ENCODE measurements around the gene IVL.

IVL gene, protein sequence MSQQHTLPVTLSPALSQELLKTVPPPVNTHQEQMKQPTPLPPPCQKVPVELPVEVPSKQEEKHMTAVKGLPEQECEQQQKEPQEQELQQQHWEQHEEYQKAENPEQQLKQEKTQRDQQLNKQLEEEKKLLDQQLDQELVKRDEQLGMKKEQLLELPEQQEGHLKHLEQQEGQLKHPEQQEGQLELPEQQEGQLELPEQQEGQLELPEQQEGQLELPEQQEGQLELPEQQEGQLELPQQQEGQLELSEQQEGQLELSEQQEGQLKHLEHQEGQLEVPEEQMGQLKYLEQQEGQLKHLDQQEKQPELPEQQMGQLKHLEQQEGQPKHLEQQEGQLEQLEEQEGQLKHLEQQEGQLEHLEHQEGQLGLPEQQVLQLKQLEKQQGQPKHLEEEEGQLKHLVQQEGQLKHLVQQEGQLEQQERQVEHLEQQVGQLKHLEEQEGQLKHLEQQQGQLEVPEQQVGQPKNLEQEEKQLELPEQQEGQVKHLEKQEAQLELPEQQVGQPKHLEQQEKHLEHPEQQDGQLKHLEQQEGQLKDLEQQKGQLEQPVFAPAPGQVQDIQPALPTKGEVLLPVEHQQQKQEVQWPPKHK

DNA sequence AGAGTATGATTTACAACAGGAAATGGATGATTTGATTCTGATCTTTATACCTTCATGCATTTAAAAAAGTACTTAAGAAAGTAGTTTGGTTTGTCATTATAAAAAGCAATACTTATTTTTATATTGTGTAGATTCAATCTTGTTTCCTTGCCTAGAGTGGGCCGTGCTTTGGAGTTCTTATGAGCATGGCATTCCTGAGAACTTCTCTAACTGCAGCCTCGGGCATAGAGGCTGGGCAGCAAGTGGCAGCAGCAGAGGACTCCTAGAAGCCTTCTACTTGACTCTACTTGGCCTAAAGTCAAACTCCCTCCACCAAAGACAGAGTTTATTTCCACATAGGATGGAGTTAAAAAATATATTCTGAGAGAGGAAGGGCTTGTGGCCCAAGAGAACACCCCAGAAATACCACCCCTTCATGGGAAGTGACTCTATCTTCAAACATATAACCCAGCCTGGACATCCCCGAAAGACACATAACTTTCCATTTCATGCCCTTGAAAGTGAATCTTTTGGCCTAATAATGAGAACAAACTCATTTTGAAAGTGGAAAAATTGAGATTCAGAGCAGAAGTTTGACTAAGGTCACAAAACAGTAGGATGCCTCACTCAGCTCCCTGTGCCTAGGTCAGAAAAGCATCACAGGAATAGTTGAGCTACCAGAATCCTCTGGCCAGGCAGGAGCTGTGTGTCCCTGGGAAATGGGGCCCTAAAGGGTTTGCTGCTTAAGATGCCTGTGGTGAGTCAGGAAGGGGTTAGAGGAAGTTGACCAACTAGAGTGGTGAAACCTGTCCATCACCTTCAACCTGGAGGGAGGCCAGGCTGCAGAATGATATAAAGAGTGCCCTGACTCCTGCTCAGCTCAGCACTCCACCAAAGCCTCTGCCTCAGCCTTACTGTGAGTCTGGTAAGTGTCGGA lies at the start of gene IVL:
TSS of gene IVL (plus strand) at position 861 of the 916 bp plus-strand sequence. CDS start 1,252 bp downstream, outside the sequence.
- no peak for DNase-seq (ENCODE audit: low read depth in 2 of 2)

DNA sequence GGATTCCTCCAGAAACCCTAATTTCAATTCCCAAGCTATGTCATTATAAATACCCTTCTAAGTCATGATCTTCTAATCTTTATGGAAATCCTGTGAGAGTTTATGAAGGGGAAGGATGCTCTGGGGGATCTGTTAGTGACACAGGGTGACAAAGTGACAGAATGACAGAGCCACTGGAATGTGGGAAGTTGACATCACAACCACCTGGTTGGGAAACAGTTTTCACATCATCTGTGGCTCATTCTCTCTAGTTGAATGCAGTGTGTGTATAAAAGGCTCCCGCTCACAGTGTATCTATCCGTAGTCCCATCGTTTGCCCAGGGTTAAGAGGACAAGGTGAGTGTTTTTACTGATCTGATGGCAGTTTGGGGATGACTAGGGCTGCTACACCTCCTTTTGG lies 48.6 kb upstream of the IVL start, which contains the start of gene LCE7A:
TSS of gene LCE7A (plus strand) at position 301 of the 400 bp plus-strand sequence. CDS start 702 bp downstream, outside the sequence.
- no peak for DNase-seq (ENCODE audit: low read depth in 2 of 2)

DNA sequence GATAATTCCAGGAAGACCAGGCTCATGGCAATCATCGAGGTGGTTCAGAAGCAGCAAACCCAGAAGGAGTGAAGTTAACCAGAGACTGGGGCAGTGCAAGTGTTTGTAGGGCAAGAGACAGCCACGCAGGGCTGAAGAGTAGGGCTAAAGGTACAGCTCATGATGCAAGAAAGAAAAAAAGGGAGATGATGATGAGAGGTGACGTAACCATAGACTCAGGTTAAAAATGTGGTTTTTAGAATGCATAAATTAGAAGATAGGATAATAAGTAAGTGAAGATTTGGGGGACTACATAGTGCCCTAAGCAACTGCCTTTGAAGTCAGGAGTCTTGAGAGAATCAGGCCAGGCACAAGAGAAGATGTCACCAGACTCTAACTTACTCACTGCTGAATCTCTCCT lies 48.2 kb upstream of the IVL start:
- DNase-seq (ENCODE audit: low read depth in 2 of 2), result no peak

DNA sequence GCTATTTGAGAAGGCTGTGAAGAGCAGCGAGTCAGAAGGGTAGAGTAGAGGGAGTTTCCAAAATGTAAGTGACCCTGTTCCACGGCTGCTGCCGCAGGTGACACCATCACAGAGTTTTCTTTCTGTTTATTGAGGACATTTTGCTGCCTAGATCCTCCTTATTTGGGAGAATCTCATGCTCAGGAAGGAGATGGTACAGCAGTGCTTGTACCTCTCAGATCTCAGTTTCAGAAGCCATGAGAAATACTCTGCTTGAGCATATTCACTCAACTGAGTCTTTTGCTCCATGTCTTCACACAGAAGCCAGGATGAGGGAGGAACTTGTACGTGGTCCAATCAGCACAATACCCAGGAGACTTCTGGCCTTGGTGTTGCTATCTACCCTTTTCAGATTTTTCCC lies 47.0 kb upstream of the IVL start:
- DNase-seq (ENCODE audit: low read depth in 2 of 2), result no peak

DNA sequence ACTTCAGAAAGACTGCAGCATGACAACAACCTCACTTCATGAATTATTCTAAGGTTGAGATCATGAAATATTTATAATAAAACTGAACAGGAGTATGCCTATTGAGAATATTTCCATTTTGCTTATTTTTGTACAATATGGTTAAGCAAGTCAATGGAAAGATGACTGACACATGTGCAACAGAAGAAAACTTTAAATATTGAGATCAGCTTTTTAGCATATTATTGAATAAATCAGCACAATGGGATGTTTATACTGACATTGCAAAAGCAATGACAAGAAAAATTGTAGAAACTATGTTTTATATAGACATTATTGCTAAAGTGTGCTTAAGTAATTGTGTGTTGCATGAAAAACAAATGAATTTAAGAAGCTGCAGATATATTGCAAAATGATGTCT lies 43.9 kb upstream of the IVL start:
- no peak for DNase-seq (ENCODE audit: low read depth in 2 of 2)

DNA sequence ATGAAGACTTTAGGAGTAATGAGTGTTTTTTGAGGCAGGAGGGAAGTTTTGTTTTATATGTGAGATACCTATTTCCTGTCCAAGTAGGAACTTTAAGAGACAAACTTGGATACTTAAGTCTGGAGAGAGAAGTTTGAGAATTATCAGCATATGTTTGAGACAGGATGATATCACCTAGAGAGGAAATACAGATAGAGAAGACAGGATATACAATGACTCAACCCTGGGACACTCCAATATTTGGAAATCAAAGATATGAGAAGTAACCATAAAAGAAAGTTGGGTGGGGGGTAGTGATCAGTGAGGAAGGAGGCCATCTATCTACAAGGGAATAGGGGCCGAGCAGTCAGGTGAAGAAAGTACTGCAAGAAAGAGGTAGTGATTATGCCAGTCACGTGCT lies 42.0 kb upstream of the IVL start:
- no peak for DNase-seq (ENCODE audit: low read depth in 2 of 2)

DNA sequence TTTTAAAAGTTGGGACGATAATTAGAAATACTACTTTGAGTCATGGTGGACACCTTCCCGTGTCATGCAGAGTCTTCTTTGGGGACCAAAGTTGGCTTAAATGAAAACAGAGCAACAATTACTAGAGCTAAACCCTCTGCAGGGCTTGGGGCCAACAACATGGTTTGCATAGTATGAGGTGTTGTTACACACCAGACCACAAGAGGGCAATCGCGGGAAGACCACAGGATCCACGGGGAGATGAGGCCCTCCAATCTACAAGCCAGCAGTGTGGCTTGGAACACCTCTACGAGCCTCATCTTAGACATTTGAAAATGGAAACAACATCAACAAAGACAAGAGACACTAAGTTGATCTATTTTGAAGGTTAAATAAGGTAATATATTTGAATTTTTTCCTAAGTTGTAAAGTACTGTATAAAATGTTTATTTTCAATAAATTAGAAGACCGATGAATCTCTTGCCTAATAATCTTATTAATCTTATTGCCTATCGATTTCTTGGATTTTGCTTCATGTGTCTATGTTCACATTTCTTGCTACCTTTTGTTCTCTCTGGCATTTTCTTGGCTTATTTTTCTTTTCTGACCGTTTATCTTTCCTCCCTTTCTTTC lies 38.4 kb upstream of the IVL start:
- peak; percentile 17 to 44 for DNase-seq (ENCODE audit: low read depth in 2 of 2)

DNA sequence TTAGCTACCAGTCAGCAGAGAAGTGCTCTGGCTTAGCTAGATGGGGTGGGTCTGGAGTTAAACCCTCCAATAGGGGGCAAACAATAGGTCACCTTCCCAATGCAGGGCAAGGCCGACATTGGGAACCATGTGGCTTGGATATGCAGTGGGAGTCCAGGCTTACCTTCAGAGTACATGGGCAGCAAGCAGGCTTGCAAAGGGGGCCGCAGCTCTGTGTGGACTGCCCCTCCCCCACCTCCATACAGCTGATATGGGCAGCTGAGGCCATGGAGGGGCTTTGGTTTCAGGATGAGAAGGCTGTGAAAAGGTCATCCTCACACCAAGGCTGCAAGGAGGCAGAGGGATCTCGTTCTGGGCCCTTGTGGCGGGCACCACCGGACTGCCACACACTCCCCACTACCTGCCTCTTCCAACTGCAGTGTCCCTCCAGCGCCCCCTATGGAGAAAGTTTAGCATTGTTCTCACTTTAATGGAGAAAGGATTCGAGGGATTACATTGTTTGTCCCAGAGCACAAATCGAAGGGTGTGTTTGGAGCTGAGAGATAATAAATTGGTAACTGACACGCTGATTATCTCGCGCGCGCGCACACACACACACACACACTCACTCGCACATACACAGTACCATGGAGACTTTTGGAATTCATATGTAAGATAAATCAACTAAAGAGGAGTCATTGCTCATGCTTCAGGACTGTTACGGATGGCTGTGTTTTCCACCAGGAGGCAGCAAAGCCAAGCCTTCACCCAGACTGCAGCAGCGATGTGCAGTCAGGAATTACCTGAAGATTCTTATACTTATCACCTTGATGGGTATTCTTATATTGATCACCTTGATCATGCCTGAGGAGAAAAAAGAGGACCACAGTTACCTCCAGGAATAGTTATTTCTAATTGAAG lies 37.3 kb upstream of the IVL start:
- DNase-seq (ENCODE audit: low read depth in 2 of 2), result no peak

DNA sequence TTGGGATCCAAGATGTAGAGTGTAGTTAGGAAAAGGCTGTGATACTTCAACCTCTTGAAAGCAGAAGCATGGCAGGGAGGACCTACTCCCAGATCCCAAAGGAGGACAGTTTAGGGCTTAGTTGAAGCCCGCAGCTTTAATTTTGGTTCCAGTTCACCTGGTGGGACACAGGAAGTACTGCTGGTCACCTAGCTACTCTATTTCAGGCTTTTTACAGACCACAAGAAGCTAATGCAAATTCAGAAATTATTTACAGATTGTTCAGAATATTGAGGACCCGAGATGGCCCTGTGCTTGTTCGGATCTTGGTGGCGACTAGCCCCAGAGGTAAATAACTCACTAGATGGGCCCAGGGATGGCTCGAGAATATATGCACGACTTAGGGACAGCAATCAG lies 36.6 kb upstream of the IVL start:
- no peak for DNase-seq (ENCODE audit: low read depth in 2 of 2)

DNA sequence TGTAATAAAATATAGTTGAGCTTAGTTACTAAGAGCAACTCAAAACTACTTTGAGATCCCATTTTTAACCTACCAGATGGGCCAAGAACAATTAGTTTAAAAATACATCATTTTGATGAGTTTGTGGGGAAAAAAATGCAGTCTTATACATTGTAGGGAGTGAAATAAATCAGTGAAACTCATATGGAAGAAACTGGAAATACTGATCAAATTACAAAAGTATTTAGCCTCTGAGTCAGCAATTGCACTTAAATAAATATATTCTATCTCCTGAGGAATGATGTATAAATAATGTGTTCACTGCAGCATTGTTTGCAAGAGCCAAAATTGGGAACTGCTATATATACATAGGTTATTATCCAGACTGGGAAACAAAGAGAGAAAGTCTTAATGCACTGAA lies 34.9 kb upstream of the IVL start:
- no peak for DNase-seq (ENCODE audit: low read depth in 2 of 2)

DNA sequence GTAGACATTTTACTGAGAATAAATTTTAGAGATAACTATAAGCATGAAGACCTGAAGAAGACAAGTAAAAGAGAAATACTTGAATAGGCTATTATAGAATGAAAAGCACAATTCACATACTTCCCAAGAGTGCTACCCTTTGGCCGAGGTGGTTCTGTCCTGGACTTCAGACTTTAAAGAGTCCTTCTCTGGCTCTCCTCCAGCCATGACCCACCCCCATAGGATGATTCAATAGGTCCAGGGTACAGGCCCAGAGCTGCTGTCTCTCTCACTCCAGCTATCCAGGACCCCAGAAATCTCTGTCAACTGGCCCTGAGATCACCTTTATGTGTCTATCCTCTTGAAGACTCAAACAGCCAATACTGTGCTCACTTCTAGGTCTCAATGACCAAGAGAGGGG lies 31.5 kb upstream of the IVL start:
- no peak for DNase-seq (ENCODE audit: low read depth in 2 of 2)

DNA sequence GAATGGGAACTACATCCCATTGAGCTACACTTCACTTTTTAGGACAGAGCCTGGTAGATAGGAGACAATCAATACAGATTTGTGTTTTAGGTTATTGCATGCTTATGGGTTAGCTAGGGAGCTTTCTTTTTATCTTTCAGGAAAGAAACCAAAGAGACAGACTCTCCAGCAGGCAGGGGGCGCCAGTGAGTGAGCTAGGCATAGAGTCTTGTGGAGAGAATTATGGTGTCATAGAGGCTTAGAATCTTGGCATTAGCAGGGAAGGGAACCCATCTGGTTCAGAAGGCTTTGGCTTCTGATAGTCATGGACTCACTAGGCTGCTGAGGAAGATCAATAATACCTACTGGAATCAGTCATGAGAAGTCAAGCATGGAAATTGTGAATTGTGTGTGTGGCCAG lies 30.3 kb upstream of the IVL start, which contains the start of gene SMCP:
TSS of gene SMCP (plus strand) at position 281 of the 400 bp plus-strand sequence. CDS start 6,101 bp downstream, outside the sequence.
- no peak for DNase-seq (ENCODE audit: low read depth in 2 of 2)

DNA sequence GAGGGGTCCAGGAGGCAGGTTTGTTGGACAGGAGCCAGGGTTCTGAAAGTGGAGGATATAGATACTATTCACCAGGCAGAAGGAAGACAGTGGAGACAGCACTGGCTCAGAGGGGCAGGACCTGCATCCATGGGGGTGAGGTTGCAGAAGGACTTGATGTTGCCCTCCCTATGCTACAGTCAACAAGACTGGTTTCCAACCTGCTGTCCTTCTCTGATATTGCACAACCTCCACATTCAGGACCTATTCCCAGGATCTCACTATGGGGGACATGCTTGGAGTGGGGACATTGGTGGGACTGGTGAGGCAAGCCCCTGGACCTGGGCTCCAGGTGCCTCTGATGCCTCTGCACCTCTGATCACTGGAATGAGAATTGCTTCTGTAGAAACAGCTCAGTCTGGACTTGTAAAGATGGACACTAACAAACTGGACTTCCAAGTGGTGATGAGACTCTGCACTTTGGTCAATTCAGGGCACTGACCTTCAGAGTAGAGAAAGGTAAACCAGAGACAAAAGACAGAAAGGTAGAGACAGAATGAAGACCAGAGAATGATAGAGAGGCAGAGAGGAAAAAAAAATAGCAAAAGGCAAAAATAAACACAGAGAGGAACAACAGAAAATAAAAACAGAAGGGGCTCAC lies 28.7 kb upstream of the IVL start:
- DNase-seq (ENCODE audit: low read depth in 2 of 2), result no peak

DNA sequence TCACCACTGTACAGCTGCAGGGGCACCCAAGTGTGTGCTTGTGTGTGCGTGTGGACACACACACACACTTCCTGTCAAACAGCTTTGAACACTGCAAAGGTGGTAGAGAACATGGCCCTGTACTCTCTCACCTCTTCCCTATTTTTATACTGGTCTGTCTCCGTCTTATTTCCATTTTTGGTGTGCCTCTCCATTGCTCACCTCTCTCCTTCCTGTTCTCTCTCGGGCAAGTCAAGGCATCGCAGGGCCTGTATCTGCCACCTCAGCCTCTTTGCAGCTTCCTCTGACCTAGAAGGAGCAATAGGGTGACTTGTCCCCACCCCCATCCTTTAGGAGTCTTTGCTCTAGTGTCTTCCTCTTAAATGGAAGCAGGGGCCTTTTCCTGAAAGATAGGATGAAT lies 28.0 kb upstream of the IVL start:
- DNase-seq (ENCODE audit: low read depth in 2 of 2), result no peak

DNA sequence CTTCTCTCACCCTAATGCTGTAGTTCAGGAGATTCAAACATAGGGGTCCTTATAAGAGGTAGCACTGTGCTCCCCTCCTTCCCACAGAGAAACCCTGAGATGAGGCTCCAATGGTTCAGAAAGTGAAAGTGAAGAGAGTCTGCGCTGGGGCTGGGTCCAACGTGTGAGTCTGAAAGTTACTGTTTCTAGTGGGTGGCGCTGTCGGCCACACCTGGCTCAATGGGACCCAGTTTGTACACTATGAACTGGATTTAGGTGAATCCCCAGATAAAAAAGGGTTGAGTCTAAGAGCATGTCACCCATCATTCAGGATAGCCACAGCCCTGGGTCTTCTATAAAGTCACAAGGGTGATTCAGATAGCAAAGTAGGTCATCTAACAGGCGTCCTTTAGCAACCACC lies 27.4 kb upstream of the IVL start:
- DNase-seq (ENCODE audit: low read depth in 2 of 2), result no peak

DNA sequence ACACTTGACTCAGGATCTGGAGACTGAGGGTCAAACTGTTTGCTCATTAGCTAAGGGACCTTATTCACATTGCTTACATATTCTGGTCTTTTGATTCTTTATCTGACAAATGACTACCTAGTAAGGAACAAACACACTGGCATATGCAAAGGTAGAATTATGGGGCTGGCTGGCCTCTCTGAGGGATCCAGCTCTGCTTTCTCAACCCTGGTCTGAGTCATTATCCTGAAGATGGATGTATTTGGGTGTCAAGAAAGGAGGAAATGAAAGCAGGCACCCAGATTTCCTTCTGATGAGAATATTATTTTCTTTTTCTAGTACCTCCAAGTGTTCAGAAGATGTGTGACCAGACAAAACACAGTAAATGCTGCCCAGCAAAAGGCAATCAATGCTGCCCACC lies 24.3 kb upstream of the IVL start:
- DNase-seq (ENCODE audit: low read depth in 2 of 2), result no peak

DNA sequence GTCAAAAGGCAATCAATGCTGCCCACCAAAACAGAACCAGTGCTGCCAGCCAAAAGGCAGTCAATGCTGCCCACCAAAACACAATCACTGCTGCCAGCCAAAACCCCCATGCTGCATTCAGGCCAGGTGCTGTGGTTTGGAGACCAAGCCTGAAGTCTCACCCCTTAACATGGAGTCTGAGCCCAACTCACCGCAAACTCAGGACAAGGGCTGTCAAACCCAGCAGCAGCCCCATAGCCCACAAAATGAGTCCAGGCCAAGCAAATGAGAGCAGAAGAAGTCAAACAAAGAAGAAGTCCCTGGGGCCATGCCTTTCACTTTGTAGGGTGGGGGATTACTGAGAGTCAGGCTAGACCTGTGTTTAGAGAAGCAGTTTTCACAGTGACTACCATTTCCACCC lies 23.8 kb upstream of the IVL start:
- DNase-seq (ENCODE audit: low read depth in 2 of 2), result no peak

DNA sequence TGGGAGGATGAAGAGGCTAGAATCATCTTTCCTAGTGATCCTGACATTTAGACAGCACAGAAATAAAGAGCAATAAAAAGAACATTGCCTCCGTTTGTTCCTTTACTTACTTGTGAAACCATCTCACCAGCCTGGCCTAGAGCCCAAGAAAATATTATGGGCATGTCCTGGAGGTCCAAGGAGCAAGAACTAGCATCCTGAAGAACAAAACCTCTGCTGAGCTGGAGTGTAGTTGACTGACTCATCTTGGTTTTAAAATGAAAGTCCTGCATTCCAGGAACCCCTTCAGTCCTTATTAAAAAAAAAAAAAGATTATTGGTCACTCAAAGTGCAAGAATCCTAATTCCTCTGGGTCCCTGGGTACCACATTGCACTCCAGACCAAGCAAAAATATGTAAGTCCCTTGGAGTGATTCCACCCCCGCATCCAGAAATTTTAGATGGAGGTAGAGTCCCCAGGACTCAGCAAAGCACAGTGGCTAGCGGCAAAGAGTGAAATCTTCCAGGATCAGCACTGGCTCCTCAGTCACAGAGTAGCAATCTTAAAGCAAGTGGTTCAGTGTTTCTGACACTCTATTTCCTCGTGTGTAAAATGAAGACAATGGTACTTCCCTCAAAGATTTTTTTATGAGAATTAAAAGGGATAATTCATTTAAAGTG lies 23.3 kb upstream of the IVL start:
- no peak for DNase-seq (ENCODE audit: low read depth in 2 of 2)

DNA sequence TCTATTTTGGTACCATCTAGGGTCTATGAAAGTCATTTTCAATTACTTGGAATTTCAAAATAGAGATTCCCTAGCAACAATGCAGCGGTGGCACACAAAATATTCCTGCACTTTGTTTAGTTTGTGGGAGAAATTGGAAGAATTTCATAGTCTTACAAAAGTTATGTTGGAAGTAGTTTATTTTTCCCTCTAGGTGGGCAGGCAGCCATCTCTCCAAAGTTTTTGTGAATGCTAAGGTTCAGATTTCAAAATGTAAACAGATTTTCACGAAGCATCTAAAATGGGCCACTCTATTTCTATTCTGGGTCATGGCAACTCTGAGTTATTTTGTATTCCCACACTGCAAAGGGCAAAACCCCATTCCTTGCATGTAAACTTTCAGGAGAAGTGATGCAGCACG lies 22.3 kb upstream of the IVL start:
- DNase-seq (ENCODE audit: low read depth in 2 of 2), result no peak

All from stimulated activated CD8-positive, alpha-beta memory T cell treated with anti-CD3 and anti-CD28 coated beads, Interleukin-7, amount 100 ng/mL, for 4 hours (primary cell).